Skeletal muscle tissue (tissue), 4 donors: ENCODE data around the gene LSM12. TPM values are rescaled to one million over a fixed set of nuclear protein-coding genes. Genes with fewer than 3 reads are reported as not detected.
A peak's percentile ranks its signal among the peaks of the same experiment; 100 is the strongest.
"Not testable (repeated sequence)": the region's sequence is repeated elsewhere in the genome, so short reads cannot be mapped to it uniquely, and the experiment has no call there.

Experiments
- H3K27ac ChIP-seq: one replicate; pipeline ENCODE4 v1.7.0; 2013; ENCODE audit warnings: mild to moderate bottlenecking, low read depth, low read length, inconsistent platforms
- H3K27me3 ChIP-seq, 3 donors: one replicate each; pipeline ENCODE4 v1.7.0; 2013; ENCODE audit warnings: low read length in 3 of 3; ENCODE audit not compliant: control insufficient read depth in 3 of 3, insufficient read depth in 3 of 3
- H3K36me3 ChIP-seq, 3 donors: one replicate each; pipeline ENCODE4 v1.7.0; 2013; ENCODE audit warnings: low read length in 3 of 3; ENCODE audit not compliant: control insufficient read depth in 3 of 3, insufficient read depth in 3 of 3
- H3K4me1 ChIP-seq, 3 donors: one replicate each; pipeline ENCODE4 v1.7.0; 2013; ENCODE audit warnings: low read length in 3 of 3, mild to moderate bottlenecking in 3 of 3; ENCODE audit not compliant: control insufficient read depth in 3 of 3, insufficient read depth in 3 of 3
- H3K4me3 ChIP-seq, 3 donors: one replicate each; pipeline ENCODE4 v1.7.0; 2013; ENCODE audit warnings: low read length in 3 of 3
- H3K9ac ChIP-seq, 3 donors: one replicate each; pipeline ENCODE4 v1.7.0; 2013; ENCODE audit warnings: low read length in 3 of 3, mild to moderate bottlenecking in 3 of 3, moderate library complexity in 2 of 3, low read depth in 1 of 3
- H3K9me3 ChIP-seq, 3 donors: one replicate each; pipeline ENCODE4 v1.7.0; 2013; ENCODE audit warnings: low read length in 3 of 3; ENCODE audit not compliant: control insufficient read depth in 3 of 3
- total RNA-seq: library from RNA; depleted of rRNA; stranded (reverse); fragments of >200 nt; gene quantifications from one replicate; pipeline ENCODE4 v1.2.3, GENCODE V29; 2014
- donor health status: Osteomylitis.

Gene LSM12
- total RNA-seq, 1 donor from 2014 or later = 13.6 TPM

DNA sequence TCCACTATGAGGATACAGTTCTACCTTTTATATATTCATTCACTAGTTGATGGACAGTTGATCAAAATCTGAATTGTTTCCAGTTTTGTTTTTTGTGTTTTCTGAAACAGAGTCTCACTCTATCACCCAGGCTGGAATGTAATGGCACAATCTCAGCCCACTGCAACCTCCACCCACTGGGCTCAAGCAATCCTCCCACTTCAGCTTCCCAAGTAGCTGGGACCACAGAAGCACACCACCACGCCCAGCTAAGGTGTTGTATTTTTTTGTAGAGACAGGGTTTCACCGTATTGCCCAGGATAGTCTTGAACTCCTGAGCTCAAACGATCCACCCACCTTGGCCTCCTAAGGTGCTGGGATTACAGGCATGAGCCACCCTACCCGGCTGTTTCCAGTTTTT lies 21.0 kb downstream of the LSM12 start:
- H3K9me3 ChIP-seq = no peaks in the 10 kb centered on the region
- peaks cover 6 to 17% (median 8%) of the 10 kb centered on the region in 3 donors for H3K4me1 ChIP-seq
- no peaks in the 10 kb centered on the region for H3K27me3 ChIP-seq
- H3K36me3 ChIP-seq = peaks cover 9 to 10% (median 10%) of the 10 kb centered on the region in 3 donors
- H3K9ac ChIP-seq = no peak overlapping the region
- no peak overlapping the region for H3K4me3 ChIP-seq
- no peak overlapping the region for H3K27ac ChIP-seq

- no peaks in the 10 kb centered on the region for H3K9me3 ChIP-seq
- H3K27me3 ChIP-seq = no peaks in the 10 kb centered on the region
- H3K4me3 ChIP-seq = no peak overlapping the region
- no peak overlapping the region for H3K27ac ChIP-seq
- H3K36me3 ChIP-seq = peaks cover under 1 to 2% (median under 1%) of the 10 kb centered on the region in 3 donors
- H3K9ac ChIP-seq = no peak overlapping the region
- H3K4me1 ChIP-seq = peaks cover 15 to 21% (median 18%) of the 10 kb centered on the region in 3 donors
Observed at GRCh38 chr17:44044071-44044470, 22.4 kb downstream of the LSM12 start.

DNA sequence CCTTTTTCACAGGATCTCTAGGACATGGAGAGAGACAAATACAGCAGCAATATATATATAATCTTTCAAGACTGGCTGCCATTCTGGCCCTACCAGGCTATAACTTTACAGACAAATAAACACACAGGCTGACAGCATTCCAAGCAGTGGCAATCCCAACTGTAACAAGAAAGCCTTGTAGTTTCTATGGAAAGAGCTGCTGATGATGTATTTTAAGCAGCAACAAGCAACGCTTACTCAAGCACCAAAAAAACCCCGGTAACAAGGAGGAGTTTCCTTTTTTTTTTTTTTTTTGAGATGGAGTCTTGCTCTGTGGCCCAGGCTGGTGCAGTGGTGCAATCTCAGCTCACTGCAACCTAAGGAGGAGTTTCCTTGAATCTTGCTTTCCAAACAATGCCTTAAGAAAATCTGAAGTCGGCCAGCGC lies 23.2 kb downstream of the LSM12 start:
- H3K27ac ChIP-seq = no peak overlapping the region
- H3K9ac ChIP-seq = no peak overlapping the region
- H3K9me3 ChIP-seq = no peaks in the 10 kb centered on the region
- no peaks in the 10 kb centered on the region for H3K36me3 ChIP-seq
- peaks cover 18 to 26% (median 22%) of the 10 kb centered on the region in 3 donors for H3K4me1 ChIP-seq
- no peaks in the 10 kb centered on the region for H3K27me3 ChIP-seq
- H3K4me3 ChIP-seq = no peak overlapping the region

- Histone ChIP-seq H3K9me3 (no peaks in the 10 kb centered on the region), H3K9ac (peak overlapping the region in 2 of 3 donors; percentile 53 to 66), H3K4me3 (peak overlapping the region in 2 of 3 donors; percentile 29 to 30), H3K27ac (peak overlapping the region; percentile 71), H3K27me3 (no peaks in the 10 kb centered on the region), H3K4me1 (peaks cover 20 to 40% (median 29%) of the 10 kb centered on the region in 3 donors), H3K36me3 (peaks cover 16 to 18% (median 18%) of the 10 kb centered on the region in 3 donors)
Observed at GRCh38 chr17:44039829-44040635, 26.4 kb downstream of the LSM12 start.

- peak overlapping the region; percentile 28 for H3K27ac ChIP-seq
- no peaks in the 10 kb centered on the region for H3K9me3 ChIP-seq
- peaks cover 20 to 36% (median 29%) of the 10 kb centered on the region in 3 donors for H3K4me1 ChIP-seq
- H3K9ac ChIP-seq = no peak overlapping the region
- no peaks in the 10 kb centered on the region for H3K27me3 ChIP-seq
- H3K4me3 ChIP-seq = no peak overlapping the region
- peaks cover 16 to 24% (median 24%) of the 10 kb centered on the region in 3 donors for H3K36me3 ChIP-seq
Observed at GRCh38 chr17:44038604-44039011, 27.9 kb downstream of the LSM12 start.

DNA sequence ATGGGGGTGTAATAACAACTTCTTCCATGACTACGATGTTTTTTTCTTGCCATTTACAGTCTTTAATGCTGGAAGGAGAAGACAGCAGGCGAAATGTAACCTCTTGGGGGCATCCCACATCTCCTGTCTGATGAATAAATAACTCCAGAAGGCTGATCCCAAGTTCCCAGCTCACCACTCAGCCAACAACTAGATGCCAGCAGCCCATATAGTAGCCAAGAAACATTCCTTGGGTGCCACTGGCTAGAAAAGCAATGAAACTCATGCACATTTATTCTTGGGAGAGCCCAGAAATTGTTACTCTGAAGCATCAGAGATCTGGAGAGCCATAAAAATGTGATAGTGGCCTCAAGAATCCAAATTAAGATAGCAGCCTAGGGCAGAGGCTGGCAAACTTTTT lies 29.0 kb downstream of the LSM12 start:
- Histone ChIP-seq H3K4me3 (no peak overlapping the region), H3K4me1 (peaks cover 20 to 36% (median 29%) of the 10 kb centered on the region in 3 donors), H3K36me3 (peaks cover 21 to 26% (median 26%) of the 10 kb centered on the region in 3 donors), H3K27ac (no peak overlapping the region), H3K9ac (no peak overlapping the region), H3K9me3 (no peaks in the 10 kb centered on the region), H3K27me3 (no peaks in the 10 kb centered on the region)

- not testable (repeated sequence) for H3K4me3 ChIP-seq, H3K27ac ChIP-seq, H3K9ac ChIP-seq, H3K9me3 ChIP-seq, H3K27me3 ChIP-seq
- H3K4me1 ChIP-seq = peaks cover 10 to 29% (median 23%) of the 10 kb centered on the region in 3 donors
- H3K36me3 ChIP-seq = peaks cover 24 to 32% (median 31%) of the 10 kb centered on the region in 3 donors
Observed at GRCh38 chr17:44034688-44035087, 31.8 kb downstream of the LSM12 start.

GRCh38 chr17:44033861-44034408 lies 32.5 kb downstream of the LSM12 start:
- H3K9ac ChIP-seq = no peak overlapping the region
- H3K4me3 ChIP-seq = no peak overlapping the region
- H3K4me1 ChIP-seq = peaks cover 10 to 35% (median 22%) of the 10 kb centered on the region in 3 donors
- H3K27ac ChIP-seq = no peak overlapping the region
- H3K27me3 ChIP-seq = no peaks in the 10 kb centered on the region
- peaks cover 24 to 32% (median 31%) of the 10 kb centered on the region in 3 donors for H3K36me3 ChIP-seq
- H3K9me3 ChIP-seq = no peaks in the 10 kb centered on the region

GRCh38 chr17:44030482-44030881 lies 36.0 kb downstream of the LSM12 start:
- no peak overlapping the region for H3K4me3 ChIP-seq
- no peak overlapping the region for H3K27ac ChIP-seq
- no peaks in the 10 kb centered on the region for H3K9me3 ChIP-seq
- H3K36me3 ChIP-seq = peaks cover 10 to 18% (median 13%) of the 10 kb centered on the region in 3 donors
- H3K9ac ChIP-seq = no peak overlapping the region
- peaks cover 7 to 18% (median 14%) of the 10 kb centered on the region in 3 donors for H3K4me1 ChIP-seq
- H3K27me3 ChIP-seq = no peaks in the 10 kb centered on the region

DNA sequence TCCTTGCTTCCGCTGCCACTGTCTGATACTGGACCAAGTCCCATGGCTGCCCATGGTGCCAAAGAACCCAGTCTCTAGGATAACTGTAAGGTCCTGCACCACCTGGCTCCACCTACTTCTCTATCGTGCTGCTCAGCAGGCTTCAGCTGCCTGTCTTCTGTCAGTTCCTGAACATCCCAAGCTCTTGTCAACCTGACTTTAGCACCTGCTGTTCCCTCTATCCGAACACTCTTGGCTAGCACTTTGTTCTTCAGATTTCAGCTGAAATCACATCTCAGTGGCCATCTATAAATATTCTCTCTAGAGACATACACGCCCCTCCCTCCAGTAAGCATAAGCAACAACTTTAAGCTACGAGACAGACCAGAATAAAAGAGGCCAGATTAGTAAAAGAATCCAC lies 36.7 kb downstream of the LSM12 start:
- Histone ChIP-seq H3K27me3 (no peaks in the 10 kb centered on the region), H3K9me3 (no peaks in the 10 kb centered on the region), H3K27ac (no peak overlapping the region), H3K9ac (peak overlapping the region in 1 of 3 donors; percentile 40), H3K4me1 (peaks cover 9 to 18% (median 17%) of the 10 kb centered on the region in 3 donors), H3K4me3 (no peak overlapping the region), H3K36me3 (peaks cover 12 to 18% (median 13%) of the 10 kb centered on the region in 3 donors)
